GM12878 (cell line): ENCODE measurements around the gene RRN3. TPM values are rescaled to one million over a fixed set of nuclear protein-coding genes. Genes with fewer than 3 reads are reported as not detected.

ENCODE experiments used
- ATAC-seq: fragments of 200-7000 bp; cut with Tn5 transposase; 3 replicates; pipeline ENCODE4 v1.9.1; 2020; ENCODE audit warnings: mild to moderate bottlenecking, moderate library complexity
- BruUV-seq: library from RNA; stranded (reverse); fragments of 400-500 nt; replicated peaks from 2 replicates; lab custom pipeline; 2021; lab: Mats Ljungman, UMichigan
- CTCF ChIA-PET: fragments of 300-600 bp; sonication (Branson Sonifier 250); formaldehyde crosslinking; extraction: SDS; loops from one replicate; lab custom pipeline; 2021; ENCODE audit warnings: inconsistent platforms; lab: Yijun Ruan, JAX
- POLR2A ChIA-PET: fragments of 350-600 bp; formaldehyde crosslinking; extraction: SDS; loops from one replicate; lab custom pipeline; 2021; ENCODE audit warnings: inconsistent platforms; lab: Charles Lee
- RAD21 ChIA-PET: fragments of 300-600 bp; sonication (Branson Sonifier 250); formaldehyde crosslinking; loops from one replicate; lab custom pipeline; 2023; ENCODE audit warnings: antibody characterized with exemption; ENCODE audit not compliant: unreplicated experiment; lab: Charles Lee
- SMC1A ChIA-PET: fragments of 300-600 bp; sonication (Branson Sonifier 250); formaldehyde crosslinking; loops from one replicate; lab custom pipeline; 2023; ENCODE audit not compliant: unreplicated experiment, uncharacterized antibody; lab: Charles Lee
- DNase-seq: peaks from one replicate; pipeline ENCODE4 v3.0.0-alpha.2; 2011; ENCODE audit warnings: low read depth, low spot score
- FAIRE-seq: peaks from 3 replicates; lab custom pipeline; 2011; peaks lifted over from hg19 to GRCh38; lab: Jason Lieb, UNC
- H2AFZ ChIP-seq: 2 replicates; pipeline ENCODE4 v1.6.0; 2011; ENCODE audit warnings: low read depth, low read length, control low read depth; ENCODE audit not compliant: control insufficient read depth
- H3K27ac ChIP-seq: 2 replicates; pipeline ENCODE4 v1.5.1; 2011; ENCODE audit warnings: control low read depth; ENCODE audit not compliant: control insufficient read depth, insufficient read depth
- H3K27me3 ChIP-seq, 2 experiments: replicated peaks in 1 of 2; 2 replicates each; pipeline versions ENCODE4 v1.6.0 to v1.6.1; 2011; ENCODE audit warnings: low read length in 1 of 2; ENCODE audit not compliant: control insufficient read depth in 2 of 2, insufficient read depth in 2 of 2
- H3K36me3 ChIP-seq, 2 experiments: 2 replicates each; pipeline ENCODE4 v1.5.1; 2011; ENCODE audit warnings: low read length in 1 of 2; ENCODE audit not compliant: control insufficient read depth in 2 of 2, insufficient read depth in 2 of 2
- H3K4me1 ChIP-seq: 2 replicates; pipeline ENCODE4 v1.6.1; 2011; ENCODE audit warnings: mild to moderate bottlenecking, low read length, moderate library complexity, mixed read lengths; ENCODE audit not compliant: control insufficient read depth, insufficient read depth
- H3K4me2 ChIP-seq: 2 replicates; pipeline ENCODE4 v1.6.0; 2011; ENCODE audit warnings: control low read depth; ENCODE audit not compliant: control insufficient read depth, insufficient read depth
- H3K4me3 ChIP-seq: fragments of 200-600 bp; sonication (generic); 2 replicates; pipeline ENCODE4 v1.5.1; 2016
- H3K79me2 ChIP-seq: 2 replicates; pipeline ENCODE4 v1.6.0; 2011; ENCODE audit warnings: low read length; ENCODE audit not compliant: control insufficient read depth, insufficient read depth
- H3K9ac ChIP-seq: 2 replicates; pipeline ENCODE4 v1.8.0; 2011; ENCODE audit warnings: low read length, control low read depth, mixed read lengths; ENCODE audit not compliant: control insufficient read depth, insufficient read depth
- H3K9me3 ChIP-seq: replicated peaks from 3 replicates; pipeline ENCODE4 v1.5.1; 2011; ENCODE audit warnings: mild to moderate bottlenecking, low read length; ENCODE audit not compliant: control insufficient read depth, insufficient read depth
- H4K20me1 ChIP-seq: 2 replicates; pipeline ENCODE4 v1.6.0; 2011; ENCODE audit not compliant: control insufficient read depth, insufficient read depth
- CHD4 ChIP-seq: fragments of 200-600 bp; sonication (generic); IDR thresholded peaks from 2 replicates; pipeline ENCODE4 v1.6.1; 2016; ENCODE audit warnings: mild to moderate bottlenecking
- IKZF2 ChIP-seq, 2 experiments: fragments of 450-650 bp; IDR thresholded peaks; 2 replicates each; pipeline ENCODE4 v1.6.1; 2017; ENCODE audit warnings: mild to moderate bottlenecking in 2 of 2, moderate library complexity in 2 of 2
- IRF4 ChIP-seq: IDR thresholded peaks from 2 replicates; pipeline ENCODE4 v1.6.1; 2011; ENCODE audit warnings: low read depth, low read length
- MYB ChIP-seq: fragments of 150-350 bp; IDR thresholded peaks from 2 replicates; pipeline ENCODE4 v1.6.1; 2014; ENCODE audit warnings: mild to moderate bottlenecking, low read depth, low read length, borderline replicate concordance
- MYC ChIP-seq: IDR thresholded peaks from 2 replicates; pipeline ENCODE4 v1.6.1; 2011; ENCODE audit warnings: mild to moderate bottlenecking, low read length, moderate library complexity, inconsistent platforms; ENCODE audit not compliant: insufficient read depth, insufficient replicate concordance, insufficient read length, severe bottlenecking
- NBN ChIP-seq: fragments of 450-650 bp; IDR thresholded peaks from 2 replicates; pipeline ENCODE4 v1.6.1; 2016
- NR2F1 ChIP-seq: fragments of 450-650 bp; conservative IDR thresholded peaks from 2 replicates; pipeline ENCODE4 v1.6.1; 2017; ENCODE audit warnings: mild to moderate bottlenecking
- RAD51 ChIP-seq: fragments of 450-650 bp; IDR thresholded peaks from 2 replicates; pipeline ENCODE4 v1.6.1; 2016; ENCODE audit warnings: moderate library complexity, mild to moderate bottlenecking, inconsistent platforms
- RELB ChIP-seq: fragments of 450-650 bp; IDR thresholded peaks from 2 replicates; pipeline ENCODE4 v1.6.1; 2017; ENCODE audit warnings: low read depth, mild to moderate bottlenecking, moderate library complexity
- SMAD5 ChIP-seq: IDR thresholded peaks from 2 replicates; pipeline ENCODE4 v1.6.1; 2016; ENCODE audit warnings: antibody characterized with exemption, low read depth
- ZNF217 ChIP-seq: fragments of 450-650 bp; IDR thresholded peaks from 2 replicates; pipeline ENCODE4 v1.6.1; 2017; ENCODE audit warnings: antibody characterized with exemption, mild to moderate bottlenecking
- ZNF622 ChIP-seq: fragments of 450-650 bp; IDR thresholded peaks from 2 replicates; pipeline ENCODE4 v1.6.1; 2017; ENCODE audit warnings: mild to moderate bottlenecking, inconsistent platforms
- WGBS: methylation state at CpG from one replicate; pipeline ENCODE4 v1.1.6; 2016; ENCODE audit warnings: low lambda C conversion rate; ENCODE audit not compliant: insufficient replicate concordance, insufficient coverage; ENCODE audit errors: missing lambda C conversion rate; 5-methylcytosine and 5-hydroxymethylcytosine counted together
- in situ Hi-C: fragments of 300-500 bp; cut with MboI; formaldehyde crosslinking; loops from 9 replicates; pipeline ENCODE4 v1.14.3; 2018; ENCODE audit warnings: mixed read lengths
- intact Hi-C: fragments of 100-400 bp; cut with micrococcal nuclease; formaldehyde crosslinking; loops from one replicate; pipeline ENCODE4 v1.14.2; 2022; ENCODE audit not compliant: unreplicated experiment
- polyA plus RNA-seq, 11 experiments: library from polyadenylated mRNA; depleted of rRNA in 4 of 11; unstranded in 6 of 11; stranded (reverse) in 5 of 11; fragments of >200 nt; fragmentation: Nextera tagmentation in 4 of 11; fragmentation: Illumina TruSeq in 1 of 11; extraction: Ambion mirVana in 4 of 11; extraction: Trizol in 1 of 11; gene quantifications; 1 replicate in 1 of 11; 2 replicates in 10 of 11; pipeline versions ENCODE4 v1.2.1 to v1.2.3, GENCODE V29; 2011 to 2016; ENCODE audit warnings: inconsistent platforms in 2 of 11, missing spikeins in 2 of 11, low read depth in 1 of 11
- total RNA-seq, 4 experiments: library from RNA; depleted of rRNA in 3 of 4; stranded (reverse); fragments of >200 nt in 3 of 4; fragmentation: Illumina TruSeq in 1 of 4; extraction: Trizol in 1 of 4; gene quantifications; 2 replicates each; pipeline versions ENCODE4 v1.2.1 to v1.2.3, GENCODE V29; 2013 to 2021

RRN3 gene
- total and polyA plus RNA-seq, 10 of the 15 experiments (the other 5 are each of a cell fraction or from before 2014, with no cell fraction given) = 21.9 to 55.5 (median 33.2) TPM

- RAD21 ChIA-PET = no interaction called here
- in situ Hi-C loops = no loop called here
- SMC1A ChIA-PET = interaction anchor here (1.8 kb wide), 1 partner anchor 16 kb away, joined by 5 read pairs; no protein-coding TSS in a partner anchor
Observed at GRCh38 chr16:15073101-15073500, 21.0 kb downstream of the RRN3 start.

More at GRCh38 chr16:15073101-15073500, 21.0 kb downstream of the RRN3 start:
- ATAC-seq = no peak
- Histone ChIP-seq H2AFZ (no peak overlapping the region), H3K9me3 (no peaks in the 10 kb centered on the region), H3K27ac (no peak overlapping the region), H3K4me1 (peaks cover 6% of the 10 kb centered on the region; the same call in 1 of the 2 replicates), H3K4me2 (no peak overlapping the region), H3K79me2 (no peaks in the 10 kb centered on the region), H3K36me3 (peaks cover 7 to 8% of the 10 kb centered on the region in 2 experiments), H3K27me3 (no peaks in the 10 kb centered on the region), H3K9ac (no peak overlapping the region), H3K4me3 (no peak overlapping the region), H4K20me1 (no peaks in the 10 kb centered on the region; the same call in 1 of the 2 replicates)
- no peak for DNase-seq
- no peak for TF ChIP-seq SMAD5
- TF ChIP-seq IRF4 = no peak
- TF ChIP-seq RAD51 = no peak
- no peak for TF ChIP-seq ZNF622
- TF ChIP-seq ZNF217 = no peak
- TF ChIP-seq MYB = no peak
- no peak for TF ChIP-seq IKZF2 (IDR thresholded peaks at IDR 0.05)
- no peak for TF ChIP-seq MYC
- no peak for TF ChIP-seq CHD4
- no peak for TF ChIP-seq NBN
- no peak for TF ChIP-seq RELB
- no peak for TF ChIP-seq NR2F1
- no TSS peak for BruUV-seq
- CTCF ChIA-PET = interaction anchor here (0.6 to 2.2 kb wide), 6 partner anchors 11 to 865 kb away, joined by 3 to 10 read pairs (median 4); no protein-coding TSS in a partner anchor
- intact Hi-C loops = no loop called here
- FAIRE-seq = no peak
- 100% methylated on average over 6 of the region's 6 CpGs for WGBS
- POLR2A ChIA-PET = no interaction called here
